Esophagus squamous epithelium (tissue), 5 donors: ENCODE data around the gene TBC1D22B. TPM values are rescaled to one million over a fixed set of nuclear protein-coding genes. Genes with fewer than 3 reads are reported as not detected.

Source experiments
- DNase-seq: peaks from one replicate; lab custom pipeline; 2025; lab: John Stamatoyannopoulos, UW
- H3K27ac ChIP-seq, 4 donors: fragments of 200-600 bp; sonication (generic); one replicate each; pipeline ENCODE4 v1.5.1; 2016 to 2019; ENCODE audit warnings: mild to moderate bottlenecking in 1 of 4
- H3K27me3 ChIP-seq, 4 donors: fragments of 200-600 bp; sonication (generic); 1 replicate in 3 of 4; 2 replicates in 1 of 4; pipeline versions ENCODE4 v1.5.1 to v1.6.0; 2017 to 2021; ENCODE audit warnings: antibody characterized with exemption in 1 of 4
- H3K36me3 ChIP-seq, 3 donors: fragments of 200-600 bp; sonication (generic); one replicate each; pipeline ENCODE4 v1.5.1; 2016 to 2019
- H3K4me1 ChIP-seq, 3 donors: fragments of 200-600 bp; sonication (generic); one replicate each; pipeline ENCODE4 v1.5.1; 2017 to 2019
- H3K4me3 ChIP-seq, 4 donors: fragments of 200-600 bp; sonication (generic); 1 replicate in 3 of 4; 2 replicates in 1 of 4; pipeline ENCODE4 v1.5.1; 2016 to 2019; ENCODE audit warnings: mild to moderate bottlenecking in 2 of 4, moderate library complexity in 1 of 4
- H3K9me3 ChIP-seq, 3 donors: fragments of 200-600 bp; sonication (generic); one replicate each; pipeline ENCODE4 v1.5.1; 2016 to 2019
- POLR2A ChIP-seq, 4 donors: fragments of 450-650 bp; IDR thresholded peaks; one replicate each; pipeline ENCODE4 v1.6.1; 2017; ENCODE audit warnings: antibody characterized with exemption in 4 of 4, mild to moderate bottlenecking in 4 of 4, moderate library complexity in 3 of 4
- WGBS, 2 donors: methylation state at CpG; one replicate each; pipeline ENCODE4 v1.1.5; 2018; 5-methylcytosine and 5-hydroxymethylcytosine counted together
- intact Hi-C: fragments of 100-400 bp; cut with DNase I; formaldehyde crosslinking; loops from one replicate; pipeline ENCODE4 v1.15.0; 2022
- total RNA-seq, 4 donors: library from RNA; depleted of rRNA; stranded (reverse); fragments of >200 nt; gene quantifications; one replicate each; pipeline ENCODE4 v1.1.0, GENCODE V29; 2016
- TF ChIP-seq, protein P1 (sequence below), 6 experiments: fragments of 450-650 bp in 4 of 6; fragments of 200-600 bp in 2 of 6; sonication (generic) in 2 of 6; IDR thresholded peaks; one replicate each; pipeline ENCODE4 v1.5.1; 2016 to 2019; ENCODE audit warnings: antibody characterized with exemption in 6 of 6, mild to moderate bottlenecking in 4 of 6, moderate library complexity in 4 of 6
- donor health status: DM: yes; HTN: yes; CAD: no.

TBC1D22B gene
- total RNA-seq, 4 donors from 2014 or later, result 8.7 to 13.2 (median 10.4) TPM

- Histone ChIP-seq H3K36me3 (no peaks in the 10 kb centered on the region), H3K4me3 (peak overlapping the region; percentile 41 to 77 (median 66)), H3K4me1 (peaks cover 6 to 17% (median 13%) of the 10 kb centered on the region in 3 donors), H3K9me3 (no peaks in the 10 kb centered on the region), H3K27ac (peak overlapping the region in 3 of 4 donors; percentile 38 to 62 (median 49)), H3K27me3 (no peaks in the 10 kb centered on the region)
- DNase-seq, result no peak
- WGBS, 2 donors, result 0% methylated on average over 5 to 11 of the region's 39 CpGs
- intact Hi-C loops, result no loop called here
- peak in 1 of 4 donors; percentile 21 for TF ChIP-seq POLR2A (IDR thresholded peaks at IDR 0.05)
- TF ChIP-seq, protein P1, sequence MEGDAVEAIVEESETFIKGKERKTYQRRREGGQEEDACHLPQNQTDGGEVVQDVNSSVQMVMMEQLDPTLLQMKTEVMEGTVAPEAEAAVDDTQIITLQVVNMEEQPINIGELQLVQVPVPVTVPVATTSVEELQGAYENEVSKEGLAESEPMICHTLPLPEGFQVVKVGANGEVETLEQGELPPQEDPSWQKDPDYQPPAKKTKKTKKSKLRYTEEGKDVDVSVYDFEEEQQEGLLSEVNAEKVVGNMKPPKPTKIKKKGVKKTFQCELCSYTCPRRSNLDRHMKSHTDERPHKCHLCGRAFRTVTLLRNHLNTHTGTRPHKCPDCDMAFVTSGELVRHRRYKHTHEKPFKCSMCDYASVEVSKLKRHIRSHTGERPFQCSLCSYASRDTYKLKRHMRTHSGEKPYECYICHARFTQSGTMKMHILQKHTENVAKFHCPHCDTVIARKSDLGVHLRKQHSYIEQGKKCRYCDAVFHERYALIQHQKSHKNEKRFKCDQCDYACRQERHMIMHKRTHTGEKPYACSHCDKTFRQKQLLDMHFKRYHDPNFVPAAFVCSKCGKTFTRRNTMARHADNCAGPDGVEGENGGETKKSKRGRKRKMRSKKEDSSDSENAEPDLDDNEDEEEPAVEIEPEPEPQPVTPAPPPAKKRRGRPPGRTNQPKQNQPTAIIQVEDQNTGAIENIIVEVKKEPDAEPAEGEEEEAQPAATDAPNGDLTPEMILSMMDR (IDR thresholded peaks at IDR 0.05), result no peak
Measured at GRCh38 chr6:37222125-37222967, 35.2 kb upstream of the TBC1D22B start.

DNA sequence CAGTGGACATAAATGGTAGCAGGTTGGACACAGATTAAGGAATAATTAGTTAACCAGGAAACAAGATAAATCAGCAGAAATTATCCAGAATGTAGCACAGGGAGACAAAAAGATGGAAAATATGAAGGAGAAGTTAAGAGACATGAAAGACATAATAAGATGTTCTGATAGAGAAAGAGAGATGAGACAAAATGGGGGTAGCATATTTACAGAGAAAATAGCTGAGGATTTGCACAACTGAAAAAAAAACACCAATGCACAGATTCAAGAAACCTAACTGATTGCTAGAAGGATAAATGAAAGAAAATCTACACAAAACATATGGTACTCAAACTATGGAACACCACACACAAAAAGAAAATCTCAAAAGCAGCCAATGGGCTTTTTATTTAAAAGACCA, 34.6 kb upstream of the TBC1D22B start:
- DNase-seq, result no peak
- Histone ChIP-seq H3K4me1 (peaks cover 6 to 17% (median 13%) of the 10 kb centered on the region in 3 donors), H3K36me3 (no peaks in the 10 kb centered on the region), H3K27ac (peak overlapping the region in 2 of 4 donors; percentile 38 to 62), H3K4me3 (peak overlapping the region; percentile 41 to 77 (median 66)), H3K9me3 (no peaks in the 10 kb centered on the region), H3K27me3 (no peaks in the 10 kb centered on the region)
- no peak for TF ChIP-seq POLR2A (IDR thresholded peaks at IDR 0.05)
- TF ChIP-seq, protein P1 (IDR thresholded peaks at IDR 0.05), result no peak
- intact Hi-C loops, result no loop called here

DNA sequence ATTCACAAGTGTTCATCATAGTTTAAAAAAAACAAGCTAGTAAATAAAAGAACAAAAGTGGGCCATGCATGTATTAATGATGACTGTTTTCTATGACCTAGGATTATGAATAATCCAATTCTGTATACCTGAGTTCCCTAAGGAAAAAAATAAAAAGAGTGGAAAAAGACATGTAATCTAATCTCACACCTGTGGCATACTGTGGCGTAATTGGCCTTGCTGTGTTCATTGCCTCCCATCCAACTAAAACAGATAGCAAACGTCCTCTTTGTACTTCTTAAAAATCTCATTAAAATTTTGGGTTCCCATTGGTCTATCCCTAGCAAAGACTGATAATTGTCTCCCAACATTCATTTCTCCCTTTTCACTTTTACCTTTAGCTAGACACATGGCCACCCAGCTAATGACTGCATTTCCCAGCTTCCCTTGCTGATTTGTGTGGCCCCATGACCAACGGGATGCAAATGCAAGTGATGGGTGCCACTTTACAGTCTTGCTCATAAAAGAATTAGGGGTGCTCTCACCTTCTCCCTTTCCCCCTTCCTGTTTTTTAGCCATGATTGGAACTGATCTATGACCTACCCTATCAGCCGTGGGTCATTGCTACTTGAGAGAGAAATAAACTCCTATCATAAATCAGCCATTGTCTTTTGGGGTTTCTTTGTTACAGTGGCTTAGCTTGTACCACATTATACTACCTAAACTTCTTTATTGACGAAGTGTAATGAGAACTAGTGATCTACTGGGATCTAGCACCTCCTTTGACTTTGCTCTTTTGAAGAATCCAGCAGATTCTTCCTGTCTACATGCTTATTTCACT, 32.0 kb upstream of the TBC1D22B start:
- intact Hi-C loops, result no loop called here
- Histone ChIP-seq H3K4me3 (no peak overlapping the region), H3K27ac (no peak overlapping the region), H3K4me1 (peaks cover 6 to 17% (median 13%) of the 10 kb centered on the region in 3 donors), H3K36me3 (no peaks in the 10 kb centered on the region), H3K27me3 (no peaks in the 10 kb centered on the region), H3K9me3 (no peaks in the 10 kb centered on the region)
- no peak for DNase-seq
- WGBS, 2 donors, result 77 to 79% methylated on average over 5 of the region's 5 CpGs
- TF ChIP-seq, protein P1 (IDR thresholded peaks at IDR 0.05), result no peak
- no peak for TF ChIP-seq POLR2A (IDR thresholded peaks at IDR 0.05)

DNA sequence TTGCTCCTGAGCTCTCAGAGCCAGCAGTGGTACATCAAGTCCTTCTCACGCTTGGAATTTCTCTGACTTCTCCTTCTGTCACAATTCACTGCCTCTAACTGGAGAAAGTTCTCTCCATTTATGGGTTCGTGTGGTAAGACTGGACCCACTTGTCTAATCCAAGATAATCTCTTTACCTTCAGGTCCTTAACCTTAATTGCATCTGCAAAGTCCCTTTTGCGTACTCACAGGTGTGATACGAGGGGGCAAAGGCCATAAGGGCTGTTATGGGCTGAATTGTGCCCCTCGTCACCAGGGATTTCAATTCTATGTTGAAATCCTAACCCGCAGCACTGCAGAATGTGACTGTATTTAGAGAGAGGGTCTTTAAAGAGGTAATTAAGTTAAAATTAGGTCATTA, 27.5 kb upstream of the TBC1D22B start:
- DNase-seq, result no peak
- no peak for TF ChIP-seq POLR2A (IDR thresholded peaks at IDR 0.05)
- TF ChIP-seq, protein P1 (IDR thresholded peaks at IDR 0.05), result no peak
- no peaks in the 10 kb centered on the region for H3K27me3 ChIP-seq
- no peak overlapping the region for H3K27ac ChIP-seq
- H3K4me1 ChIP-seq, result no peaks in the 10 kb centered on the region
- no peaks in the 10 kb centered on the region for H3K9me3 ChIP-seq
- H3K4me3 ChIP-seq, result no peak overlapping the region
- WGBS, 2 donors, result 85 to 86% methylated on average over 5 to 6 of the region's 6 CpGs
- intact Hi-C loops, result no loop called here
- no peaks in the 10 kb centered on the region for H3K36me3 ChIP-seq
